Neural cell (in vitro differentiated cells): ENCODE measurements around the gene LRRFIP2. TPM values are rescaled to one million over a fixed set of nuclear protein-coding genes. Genes with fewer than 3 reads are reported as not detected.
"Not testable (repeated sequence)": the region's sequence is repeated elsewhere in the genome, so short reads cannot be mapped to it uniquely, and the experiment has no call there.

ENCODE experiments used
- H2AFZ ChIP-seq: fragments of 200-600, 300-800 bp; sonication (generic), shearing (Covaris generic); 2 replicates; pipeline ENCODE4 v1.6.0; 2014; ENCODE audit warnings: low read depth, mild to moderate bottlenecking, antibody characterized with exemption, low read length, moderate library complexity
- H3F3A ChIP-seq: fragments of 200-600 bp; shearing (Covaris generic); 2 replicates; pipeline ENCODE4 v1.6.1; 2016; ENCODE audit warnings: mild to moderate bottlenecking, moderate library complexity, mixed read lengths, antibody characterized with exemption, low read length; ENCODE audit not compliant: insufficient read depth, poor library complexity, severe bottlenecking
- H3K27ac ChIP-seq: fragments of 200-600, 300-800 bp; sonication (generic), shearing (Covaris generic); 2 replicates; pipeline ENCODE4 v1.5.1; 2014; ENCODE audit warnings: mild to moderate bottlenecking, low read length, moderate library complexity
- H3K27me3 ChIP-seq: fragments of 300-800, 200-600 bp; sonication (generic), shearing (Covaris generic); 2 replicates; pipeline ENCODE4 v1.6.0; 2014; ENCODE audit warnings: mild to moderate bottlenecking, low read depth, low read length, moderate library complexity; ENCODE audit not compliant: insufficient read depth
- H3K36me3 ChIP-seq: fragments of 300-800, 200-600 bp; sonication (generic), shearing (Covaris generic); 2 replicates; pipeline ENCODE4 v1.5.1; 2014; ENCODE audit warnings: mild to moderate bottlenecking, antibody characterized with exemption, low read length, moderate library complexity; ENCODE audit not compliant: insufficient read depth
- H3K4me2 ChIP-seq: fragments of 300-800, 200-600 bp; sonication (generic), shearing (Covaris generic); 2 replicates; pipeline ENCODE4 v1.6.0; 2014; ENCODE audit warnings: mild to moderate bottlenecking, low read length
- H3K4me3 ChIP-seq: fragments of 300-800, 200-600 bp; sonication (generic), shearing (Covaris generic); 2 replicates; pipeline ENCODE4 v1.5.1; 2014; ENCODE audit warnings: mild to moderate bottlenecking, low read length, moderate library complexity
- H3K79me2 ChIP-seq: fragments of 200-600 bp; shearing (Covaris generic); replicated peaks from 2 replicates; pipeline ENCODE4 v1.6.0; 2014; ENCODE audit warnings: mild to moderate bottlenecking, low read length, moderate library complexity; ENCODE audit not compliant: insufficient read depth
- H3K9ac ChIP-seq: fragments of 300-800, 200-600 bp; sonication (generic), shearing (Covaris generic); 2 replicates; pipeline ENCODE4 v1.6.1; 2016; ENCODE audit warnings: mild to moderate bottlenecking, low read length, mixed read lengths
- H3K9me2 ChIP-seq: fragments of 200-600 bp; shearing (Covaris generic); 2 replicates; pipeline ENCODE4 v1.6.1; 2016; ENCODE audit warnings: mild to moderate bottlenecking, low read length, mixed read lengths; ENCODE audit not compliant: insufficient read depth
- H3K9me3 ChIP-seq: fragments of 200-600, 300-800 bp; sonication (generic), shearing (Covaris generic); 2 replicates; pipeline ENCODE4 v1.6.1; 2016; ENCODE audit warnings: mild to moderate bottlenecking, mixed run types, low read length, moderate library complexity, mixed read lengths
- H4K20me1 ChIP-seq: fragments of 200-600 bp; shearing (Covaris generic); 2 replicates; pipeline ENCODE4 v1.6.1; 2016; ENCODE audit warnings: mild to moderate bottlenecking, mixed run types; ENCODE audit not compliant: insufficient read depth
- CTCF ChIP-seq: fragments of 450-650 bp; IDR thresholded peaks from 2 replicates; pipeline ENCODE4 v1.5.1; 2014; ENCODE audit warnings: antibody characterized with exemption, mild to moderate bottlenecking, moderate library complexity; ENCODE audit not compliant: poor library complexity, severe bottlenecking
- EP300 ChIP-seq: fragments of 450-650 bp; conservative IDR thresholded peaks from 2 replicates; pipeline ENCODE4 v1.6.1; 2014; ENCODE audit warnings: antibody characterized with exemption, mild to moderate bottlenecking, moderate library complexity; ENCODE audit not compliant: poor library complexity, severe bottlenecking
- EZH2 ChIP-seq: fragments of 200-600, 300-800 bp; shearing (Covaris generic), sonication (generic); IDR thresholded peaks from 2 replicates; pipeline ENCODE4 v1.6.1; 2014; ENCODE audit warnings: antibody characterized with exemption, low read length, borderline replicate concordance, mild to moderate bottlenecking; ENCODE audit not compliant: insufficient read depth, poor library complexity, severe bottlenecking
- MXI1 ChIP-seq: fragments of 450-650 bp; conservative IDR thresholded peaks from 2 replicates; pipeline ENCODE4 v1.6.1; 2014; ENCODE audit warnings: antibody characterized with exemption, mild to moderate bottlenecking; ENCODE audit not compliant: poor library complexity, severe bottlenecking
- POLR2AphosphoS5 ChIP-seq: IDR thresholded peaks from 2 replicates; pipeline ENCODE4 v1.6.1; 2012
- RAD21 ChIP-seq: fragments of 450-650 bp; conservative IDR thresholded peaks from 2 replicates; pipeline ENCODE4 v1.6.1; 2014; ENCODE audit warnings: antibody characterized with exemption, mild to moderate bottlenecking, moderate library complexity
- REST ChIP-seq: IDR thresholded peaks from 2 replicates; pipeline ENCODE4 v1.6.1; 2012; ENCODE audit warnings: borderline replicate concordance
- SMC3 ChIP-seq: fragments of 450-650 bp; conservative IDR thresholded peaks from 2 replicates; pipeline ENCODE4 v1.6.1; 2014; ENCODE audit warnings: antibody characterized with exemption, mild to moderate bottlenecking, moderate library complexity; ENCODE audit not compliant: poor library complexity
- TAF1 ChIP-seq: IDR thresholded peaks from 2 replicates; pipeline ENCODE4 v1.6.1; 2012; ENCODE audit warnings: low read depth
- polyA plus RNA-seq: library from polyadenylated mRNA; depleted of rRNA; stranded (reverse); fragments of >200 nt; gene quantifications from 2 replicates; pipeline ENCODE4 v1.2.3, GENCODE V29; 2014

Gene LRRFIP2
- polyA plus RNA-seq, 1 donor from 2014 or later, result 143 TPM

- no peak overlapping the region for H2AFZ ChIP-seq
- H3K27me3 ChIP-seq, result no peaks in the 10 kb centered on the region
- TF ChIP-seq POLR2AphosphoS5 (no peak), MXI1 (no peak)
- no peaks in the 10 kb centered on the region for H4K20me1 ChIP-seq
- H3K27ac ChIP-seq, result no peak overlapping the region
- no peak overlapping the region for H3K4me2 ChIP-seq
- no peak overlapping the region for H3K9ac ChIP-seq
- no peak overlapping the region for H3K4me3 ChIP-seq
- H3F3A ChIP-seq, result no peaks in the 10 kb centered on the region
- no peaks in the 10 kb centered on the region for H3K79me2 ChIP-seq
- H3K9me2 ChIP-seq, result no peaks in the 10 kb centered on the region
- H3K9me3 ChIP-seq, result no peaks in the 10 kb centered on the region
- H3K36me3 ChIP-seq, result no peaks in the 10 kb centered on the region
These were observed 49.9 kb downstream of the LRRFIP2 start for GRCh38 chr3:37124435-37124834.

DNA sequence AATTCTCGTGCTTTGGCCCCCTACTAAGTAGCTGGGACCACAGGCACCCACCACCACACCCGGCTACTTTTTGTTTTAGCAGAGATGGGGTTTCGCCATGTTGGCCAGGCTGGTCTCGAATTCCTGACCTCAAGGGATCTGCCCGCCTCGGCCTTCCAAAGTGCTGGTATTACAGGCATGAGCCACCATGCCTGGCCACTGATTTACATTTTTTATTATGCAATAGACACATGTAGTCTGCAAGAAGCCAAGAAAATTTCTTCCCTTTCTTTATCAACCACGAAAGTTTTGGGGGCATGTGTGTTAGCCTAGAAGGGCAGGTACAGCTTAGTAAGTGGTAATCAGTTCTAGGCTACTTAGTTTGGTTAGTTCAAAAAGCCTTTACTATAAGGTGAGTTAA, 51.1 kb downstream of the LRRFIP2 start:
- Histone ChIP-seq H3K9me3 (no peaks in the 10 kb centered on the region), H3K9me2 (no peaks in the 10 kb centered on the region), H3K27me3 (no peaks in the 10 kb centered on the region), H3K4me2 (no peak overlapping the region), H3K27ac (no peak overlapping the region), H3F3A (no peaks in the 10 kb centered on the region), H4K20me1 (no peaks in the 10 kb centered on the region), H3K36me3 (no peaks in the 10 kb centered on the region), H3K4me3 (no peak overlapping the region), H3K79me2 (no peaks in the 10 kb centered on the region), H3K9ac (no peak overlapping the region), H2AFZ (no peak overlapping the region)
- TF ChIP-seq SMC3 (no peak), CTCF (no peak)

DNA sequence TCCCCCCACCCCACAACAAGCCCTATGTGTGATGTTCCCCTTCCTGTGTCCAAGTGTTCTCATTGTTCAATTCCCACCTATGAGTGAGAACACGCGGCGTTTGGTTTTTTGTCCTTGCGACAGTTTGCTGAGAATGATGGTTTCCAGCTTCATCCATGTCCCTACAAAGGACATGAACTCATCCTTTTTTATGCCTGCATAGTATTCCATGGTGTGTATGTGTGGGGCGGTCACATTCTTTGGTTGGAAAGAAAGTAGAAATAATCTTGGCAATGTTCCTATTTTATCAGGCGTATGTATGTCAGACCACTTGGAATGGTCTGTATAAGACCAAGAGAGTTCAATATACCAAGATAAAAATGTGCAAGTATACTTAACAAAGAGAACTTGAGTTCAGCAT, 52.3 kb downstream of the LRRFIP2 start:
- H3K9me2 ChIP-seq, H2AFZ ChIP-seq, H3K4me2 ChIP-seq, H3K27ac ChIP-seq, H3F3A ChIP-seq, H3K27me3 ChIP-seq, H4K20me1 ChIP-seq, H3K9ac ChIP-seq, H3K36me3 ChIP-seq, H3K9me3 ChIP-seq, H3K4me3 ChIP-seq, H3K79me2 ChIP-seq: not testable (repeated sequence)

- no peak overlapping the region for H3K9ac ChIP-seq
- H3K79me2 ChIP-seq, result no peaks in the 10 kb centered on the region
- no peaks in the 10 kb centered on the region for H4K20me1 ChIP-seq
- peaks cover 3% of the 10 kb centered on the region for H3K36me3 ChIP-seq
- H3K9me2 ChIP-seq, result no peaks in the 10 kb centered on the region
- no peaks in the 10 kb centered on the region for H3K9me3 ChIP-seq
- TF ChIP-seq POLR2AphosphoS5, result no peak
- TF ChIP-seq MXI1, result no peak
- TF ChIP-seq EP300, result no peak
- no peak for TF ChIP-seq CTCF
- no peak for TF ChIP-seq RAD21
- no peak for TF ChIP-seq REST
- no peak for TF ChIP-seq SMC3
- TF ChIP-seq EZH2, result no peak
- no peak for TF ChIP-seq TAF1
- no peak overlapping the region for H3K4me2 ChIP-seq
- H3K27ac ChIP-seq, result no peak overlapping the region
- H2AFZ ChIP-seq, result no peak overlapping the region
- H3K4me3 ChIP-seq, result no peak overlapping the region
- H3F3A ChIP-seq, result no peaks in the 10 kb centered on the region
- H3K27me3 ChIP-seq, result no peaks in the 10 kb centered on the region
These were observed 56.2 kb downstream of the LRRFIP2 start for GRCh38 chr3:37118163-37118562.
